Endothelial cell of umbilical vein (primary cell): Measurements from ENCODE around the gene LAX1. TPM values are rescaled to one million over a fixed set of nuclear protein-coding genes. Genes with fewer than 3 reads are reported as not detected.

Experiments
- BruUV-seq: library from RNA; stranded (reverse); fragments of 400-500 nt; replicated peaks from 2 replicates; lab custom pipeline; 2021; lab: Mats Ljungman, UMichigan
- CTCF ChIA-PET: fragments of 300-600, 350-600 bp; sonication (Branson Sonifier 250); formaldehyde crosslinking; loops from one replicate; lab custom pipeline; 2021; ENCODE audit warnings: antibody characterized with exemption, inconsistent platforms; lab: Charles Lee
- POLR2A ChIA-PET: fragments of 300-600, 350-600 bp; sonication (Branson Sonifier 250); formaldehyde crosslinking; loops from one replicate; lab custom pipeline; 2021; ENCODE audit warnings: antibody characterized with exemption, inconsistent platforms; lab: Charles Lee
- DNase-seq: peaks from one replicate; pipeline ENCODE4 v3.0.0-alpha.2; 2011; ENCODE audit warnings: low read depth, low spot score
- FAIRE-seq: peaks from 2 replicates; lab custom pipeline; 2011; peaks lifted over from hg19 to GRCh38; lab: Jason Lieb, UNC
- H2AFZ ChIP-seq: 2 replicates; pipeline ENCODE4 v1.6.0; 2012; ENCODE audit warnings: low read depth, low read length, control low read depth, inconsistent platforms
- H3K27ac ChIP-seq: 2 replicates; pipeline ENCODE4 v1.5.1; 2011; ENCODE audit warnings: low read depth, mild to moderate bottlenecking, control low read depth, low read length, moderate library complexity; ENCODE audit not compliant: insufficient read depth
- H3K27me3 ChIP-seq, 2 experiments: 2 replicates each; pipeline versions ENCODE4 v1.6.0 to v1.6.1; 2011; ENCODE audit warnings: low read length in 2 of 2, mixed read lengths in 1 of 2; ENCODE audit not compliant: control insufficient read depth in 2 of 2, insufficient read depth in 2 of 2
- H3K36me3 ChIP-seq, 2 experiments: 2 replicates in 1 of 2; 3 replicates in 1 of 2; pipeline ENCODE4 v1.5.1; 2011; ENCODE audit warnings: low read length in 2 of 2, mild to moderate bottlenecking in 1 of 2, moderate library complexity in 1 of 2; ENCODE audit not compliant: control insufficient read depth in 2 of 2, insufficient read depth in 2 of 2; ENCODE audit errors: extremely low read depth in 1 of 2
- H3K4me1 ChIP-seq: 3 replicates; pipeline ENCODE4 v1.5.1; 2011; ENCODE audit warnings: mild to moderate bottlenecking, low read length; ENCODE audit not compliant: control insufficient read depth, insufficient read depth; ENCODE audit errors: extremely low read depth
- H3K4me2 ChIP-seq: 2 replicates; pipeline ENCODE4 v1.6.1; 2011; ENCODE audit warnings: low read length, control low read depth, mixed read lengths; ENCODE audit not compliant: insufficient read depth
- H3K4me3 ChIP-seq, 3 experiments: fragments of 200-600 bp in 1 of 3; sonication (generic), shearing (Covaris generic) in 1 of 3; replicated peaks in 1 of 3; 2 replicates each; pipeline ENCODE4 v1.5.1; 2011 to 2016; ENCODE audit warnings: control low read depth in 3 of 3, low read length in 3 of 3, mild to moderate bottlenecking in 2 of 3, inconsistent platforms in 1 of 3, low read depth in 1 of 3, moderate library complexity in 1 of 3; ENCODE audit not compliant: insufficient read depth in 1 of 3
- H3K79me2 ChIP-seq: 2 replicates; pipeline ENCODE4 v1.6.0; 2012; ENCODE audit warnings: low read length, inconsistent platforms; ENCODE audit not compliant: control insufficient read depth, insufficient read depth
- H3K9ac ChIP-seq: replicated peaks from 2 replicates; pipeline ENCODE3; 2011; ENCODE audit warnings: low read length, control low read depth; ENCODE audit not compliant: insufficient read depth; ENCODE audit errors: extremely low read depth
- H3K9me1 ChIP-seq: replicated peaks from 3 replicates; pipeline ENCODE4 v1.6.0; 2011; ENCODE audit warnings: mild to moderate bottlenecking, low read length; ENCODE audit not compliant: control insufficient read depth, insufficient read depth; ENCODE audit errors: extremely low read depth
- H3K9me3 ChIP-seq: replicated peaks from 2 replicates; pipeline ENCODE4 v1.5.1; 2012; ENCODE audit warnings: low read length, inconsistent platforms; ENCODE audit not compliant: control insufficient read depth, insufficient read depth
- H4K20me1 ChIP-seq: replicated peaks from 2 replicates; pipeline ENCODE3; 2011; ENCODE audit warnings: mild to moderate bottlenecking, low read length; ENCODE audit not compliant: control insufficient read depth, insufficient read depth; ENCODE audit errors: extremely low read depth
- CTCF ChIP-seq, 2 donors: IDR thresholded peaks; 1 replicate in 1 of 2; 2 replicates in 1 of 2; pipeline ENCODE4 v1.5.1; 2011; ENCODE audit warnings: low read length in 2 of 2, mild to moderate bottlenecking in 2 of 2, moderate library complexity in 2 of 2, control low read depth in 1 of 2, inconsistent platforms in 1 of 2, low read depth in 1 of 2; ENCODE audit not compliant: insufficient read depth in 1 of 2; ENCODE audit errors: extremely low read depth in 1 of 2
- EZH2 ChIP-seq: IDR thresholded peaks from 2 replicates; pipeline ENCODE4 v1.6.1; 2012; ENCODE audit warnings: borderline replicate concordance, low read depth, mild to moderate bottlenecking, moderate library complexity, low read length, inconsistent platforms; ENCODE audit not compliant: severe bottlenecking
- FOS ChIP-seq: IDR thresholded peaks from 2 replicates; pipeline ENCODE4 v1.6.1; 2011; ENCODE audit warnings: mild to moderate bottlenecking, low read length, moderate library complexity, borderline replicate concordance; ENCODE audit not compliant: insufficient read depth
- GATA2 ChIP-seq: IDR thresholded peaks from 2 replicates; pipeline ENCODE4 v1.7.0; 2011; ENCODE audit warnings: low read depth, mild to moderate bottlenecking, moderate library complexity, mixed read lengths, low read length; ENCODE audit not compliant: insufficient read length, insufficient read depth
- JUN ChIP-seq: IDR thresholded peaks from 2 replicates; pipeline ENCODE4 v1.6.1; 2011; ENCODE audit warnings: borderline replicate concordance, low read depth; ENCODE audit not compliant: insufficient read length, insufficient read depth
- MAX ChIP-seq: IDR thresholded peaks from 2 replicates; pipeline ENCODE4 v1.6.1; 2011; ENCODE audit not compliant: insufficient read depth, insufficient read length
- MYC ChIP-seq: IDR thresholded peaks from one replicate; pipeline ENCODE4 v1.6.1; 2011; ENCODE audit warnings: mild to moderate bottlenecking, low read depth, low read length
- POLR2A ChIP-seq: IDR thresholded peaks from 2 replicates; pipeline ENCODE4 v1.6.1; 2012; ENCODE audit warnings: low read depth, mild to moderate bottlenecking, control low read depth, low read length
- POLR2AphosphoS5 ChIP-seq: IDR thresholded peaks from 2 replicates; pipeline ENCODE4 v1.6.1; 2012; ENCODE audit warnings: low read depth, mild to moderate bottlenecking, control low read depth, low read length, moderate library complexity; ENCODE audit not compliant: insufficient read depth
- dilution Hi-C: fragments of 300-500 bp; cut with MboI; formaldehyde crosslinking; loops from one replicate; pipeline ENCODE4 v1.15.0; 2019; ENCODE audit warnings: low sequenced_read_pairs; ENCODE audit not compliant: extremely low pct_ligation_motif_present
- intact Hi-C: fragments of 100-400 bp; cut with micrococcal nuclease; formaldehyde crosslinking; loops from one replicate; pipeline ENCODE4 v1.10.0; 2022
- polyA plus RNA-seq, 4 experiments: library from polyadenylated mRNA; depleted of rRNA in 3 of 4; stranded (reverse) in 3 of 4; unstranded in 1 of 4; fragments of >200 nt; gene quantifications; 2 replicates each; pipeline versions ENCODE4 v1.2.1 to v1.2.3, GENCODE V29; 2011 to 2012; ENCODE audit warnings: missing spikeins in 1 of 4
- total RNA-seq: library from RNA; stranded (reverse); gene quantifications from 2 replicates; pipeline ENCODE4 v1.2.3, GENCODE V29; 2021

LAX1 gene
- total and polyA plus RNA-seq, 2 donors (not counting 3 experiments of a cell fraction or from before 2014, with no cell fraction given), result not detected

DNA sequence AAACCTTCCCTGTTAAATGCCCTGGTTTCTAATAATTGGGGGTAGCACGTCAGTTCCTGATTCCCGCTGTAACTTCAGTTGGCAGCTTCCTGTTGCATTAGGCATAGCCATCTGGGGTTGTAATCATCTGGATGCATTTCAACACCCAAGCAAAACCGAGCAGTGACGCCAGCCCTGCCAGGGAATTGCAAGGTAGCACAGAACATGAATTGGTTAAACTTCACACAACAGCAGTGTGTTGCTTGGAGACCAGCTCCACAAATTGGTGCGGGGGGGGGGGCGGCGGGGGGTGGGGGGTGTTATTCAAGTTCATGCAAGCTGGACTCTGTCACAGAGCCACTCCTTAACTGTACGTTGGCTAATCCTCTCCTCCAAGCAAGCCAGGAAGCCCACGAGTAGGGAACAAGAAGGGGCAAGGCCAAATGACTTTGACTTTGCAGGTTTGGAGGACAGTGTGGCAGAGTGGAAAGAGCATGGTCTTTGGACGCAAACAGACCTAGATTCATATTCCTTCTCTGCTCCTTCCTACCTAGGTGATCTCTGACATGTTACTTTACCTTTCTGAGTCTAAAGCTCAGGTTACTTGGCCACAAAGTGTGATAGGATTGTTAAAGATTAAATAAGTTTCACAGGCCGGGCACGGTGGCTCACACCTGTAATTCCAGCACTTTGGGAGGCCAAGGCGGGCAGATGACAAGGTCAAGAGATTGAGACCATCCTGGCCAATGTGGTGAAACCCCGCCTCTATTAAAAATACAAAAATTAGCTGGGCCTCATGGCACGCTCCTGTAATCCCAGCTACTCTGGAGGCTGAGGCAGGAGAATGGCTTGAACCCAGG, 4.7 kb downstream of the LAX1 start:
- BruUV-seq, result no TSS peak

More for the DNA sequence above, 4.7 kb downstream of the LAX1 start:
- H3K4me2 ChIP-seq, result peak overlapping the region; percentile 59
- POLR2A ChIA-PET, result interaction anchor here (0.6 kb wide), 1 partner anchor 19 kb away, joined by 5 read pairs; no protein-coding TSS in a partner anchor
- no peaks in the 10 kb centered on the region for H3K36me3 ChIP-seq
- DNase-seq (peak; percentile 68), FAIRE-seq (peak; percentile 81)
- peak overlapping the region; percentile 76 for H2AFZ ChIP-seq
- H3K4me3 ChIP-seq, result no peak overlapping the region
- H3K27me3 ChIP-seq, result peaks cover 0 to 5% of the 10 kb centered on the region in 2 experiments
- CTCF ChIA-PET, result no interaction called here
- H3K9me3 ChIP-seq, result no peaks in the 10 kb centered on the region
- TF ChIP-seq POLR2A, result no peak
- no peak for TF ChIP-seq POLR2AphosphoS5
- TF ChIP-seq MYC, result no peak
- TF ChIP-seq JUN, result no peak
- no peak for TF ChIP-seq CTCF (IDR thresholded peaks at IDR 0.05; ENCODE audit: extremely low read depth in 1 of 2, insufficient read depth in 1 of 2, low read depth in 1 of 2, low read length in 2 of 2)
- TF ChIP-seq EZH2, result no peak
- no peak for TF ChIP-seq MAX
- no peak for TF ChIP-seq FOS
- no peak for TF ChIP-seq GATA2
- no peaks in the 10 kb centered on the region for H4K20me1 ChIP-seq
- H3K79me2 ChIP-seq, result no peaks in the 10 kb centered on the region
- H3K9me1 ChIP-seq, result no peaks in the 10 kb centered on the region
- intact Hi-C loops (loop anchor here (1.0 kb wide), 1 partner anchor 41 kb away; no protein-coding TSS in a partner anchor), dilution Hi-C loops (no loop called here)
- no peak overlapping the region for H3K27ac ChIP-seq
- H3K9ac ChIP-seq, result no peak overlapping the region
- H3K4me1 ChIP-seq, result peaks cover 3% of the 10 kb centered on the region
